GM13977 (cell line): ENCODE results near the gene AMDHD1.
"Not testable (repeated sequence)": the region's sequence is repeated elsewhere in the genome, so short reads cannot be mapped to it uniquely, and the experiment has no call there.

Experiments
- DNase-seq: peaks from one replicate; pipeline ENCODE4 v3.0.0; 2012; ENCODE audit warnings: low spot score
- CTCF ChIP-seq: IDR thresholded peaks from 2 replicates; pipeline ENCODE4 v1.5.1; 2012; ENCODE audit warnings: mild to moderate bottlenecking, control low read depth; ENCODE audit not compliant: insufficient read depth; ENCODE audit errors: extremely low read depth, missing control alignments
- in situ Hi-C: fragments of 300-500 bp; cut with MboI; formaldehyde crosslinking; loops from one replicate; pipeline ENCODE4 v1.12.0; 2022; ENCODE audit warnings: low sequenced_read_pairs, low pct_unique_long_range_greater_than_20kb, mixed read lengths, inconsistent platforms; ENCODE audit not compliant: unreplicated experiment

Gene AMDHD1

GRCh38 chr12:95960241-95960640 lies 17.1 kb downstream of the AMDHD1 start:
- in situ Hi-C loops: no loop called here
- TF ChIP-seq CTCF: no peak
- DNase-seq: no peak

- no peak for DNase-seq
- TF ChIP-seq CTCF: no peak
- in situ Hi-C loops: no loop called here
Measured at GRCh38 chr12:95962222-95962621, 19.1 kb downstream of the AMDHD1 start.

- in situ Hi-C loops: no loop called here
Measured at GRCh38 chr12:95963096-95963495, 20.0 kb downstream of the AMDHD1 start.

GRCh38 chr12:95966287-95966870 lies 23.2 kb downstream of the AMDHD1 start:
- in situ Hi-C loops: no loop called here
- DNase-seq: no peak

More at GRCh38 chr12:95963096-95963495, 20.0 kb downstream of the AMDHD1 start:
- DNase-seq: no peak
- peak; percentile 15 for TF ChIP-seq CTCF

GRCh38 chr12:95967301-95967700 lies 24.2 kb downstream of the AMDHD1 start:
- in situ Hi-C loops: no loop called here
- DNase-seq: no peak
- no peak for TF ChIP-seq CTCF

More at GRCh38 chr12:95966287-95966870, 23.2 kb downstream of the AMDHD1 start:
- TF ChIP-seq CTCF: no peak

- DNase-seq, in situ Hi-C loops: not testable (repeated sequence)
Measured at GRCh38 chr12:95969116-95969515, 26.0 kb downstream of the AMDHD1 start.

GRCh38 chr12:95970905-95971304 lies 27.8 kb downstream of the AMDHD1 start:
- TF ChIP-seq CTCF: no peak
- in situ Hi-C loops: no loop called here
- no peak for DNase-seq
